Glutamatergic neuron (in vitro differentiated cells): ENCODE results near the gene CBFA2T3. TPM values are rescaled to one million over a fixed set of nuclear protein-coding genes. Genes with fewer than 3 reads are reported as not detected.
A peak's percentile ranks its signal among the peaks of the same experiment; 100 is the strongest.

Source experiments
- DNase-seq: peaks from one replicate; pipeline ENCODE4 v3.0.0; 2022
- H3K27ac Mint-ChIP-seq: one replicate; pipeline ENCODE4 v1.8.0; 2020; ENCODE audit warnings: mild to moderate bottlenecking, mixed read lengths, inconsistent platforms; ENCODE audit not compliant: unreplicated experiment
- H3K27me3 Mint-ChIP-seq: one replicate; pipeline ENCODE4 v1.8.0; 2020; ENCODE audit warnings: mild to moderate bottlenecking, moderate library complexity, mixed read lengths, inconsistent platforms; ENCODE audit not compliant: unreplicated experiment
- H3K36me3 Mint-ChIP-seq: one replicate; pipeline ENCODE4 v1.8.0; 2020; ENCODE audit warnings: mild to moderate bottlenecking, mixed read lengths, inconsistent platforms; ENCODE audit not compliant: unreplicated experiment
- H3K4me1 Mint-ChIP-seq: one replicate; pipeline ENCODE4 v1.8.0; 2020; ENCODE audit warnings: mild to moderate bottlenecking, low read depth, mixed read lengths, inconsistent platforms; ENCODE audit not compliant: unreplicated experiment
- H3K4me3 Mint-ChIP-seq: one replicate; pipeline ENCODE4 v1.8.0; 2020; ENCODE audit warnings: mild to moderate bottlenecking, mixed read lengths, inconsistent platforms; ENCODE audit not compliant: unreplicated experiment
- H3K9me3 Mint-ChIP-seq: one replicate; pipeline ENCODE4 v1.8.0; 2020; ENCODE audit warnings: mild to moderate bottlenecking, moderate library complexity, mixed read lengths, inconsistent platforms; ENCODE audit not compliant: unreplicated experiment
- total RNA-seq: library from RNA; stranded (reverse); fragmentation: NEBNext Ultra II Directional; extraction: Animal tissue kit (Norgen Biotek cat#: 25700); gene quantifications from one replicate; pipeline ENCODE4 v1.2.1, GENCODE V29; 2021; ENCODE audit not compliant: unreplicated experiment
- TF ChIP-seq, protein P1 (sequence below): fragments of 200-600 bp; sonication (generic); IDR thresholded peaks from one replicate; pipeline ENCODE4 v1.5.0; 2021; ENCODE audit not compliant: partially characterized antibody, unreplicated experiment

CBFA2T3 gene
- total RNA-seq, 1 donor from 2014 or later = 126 TPM

DNA sequence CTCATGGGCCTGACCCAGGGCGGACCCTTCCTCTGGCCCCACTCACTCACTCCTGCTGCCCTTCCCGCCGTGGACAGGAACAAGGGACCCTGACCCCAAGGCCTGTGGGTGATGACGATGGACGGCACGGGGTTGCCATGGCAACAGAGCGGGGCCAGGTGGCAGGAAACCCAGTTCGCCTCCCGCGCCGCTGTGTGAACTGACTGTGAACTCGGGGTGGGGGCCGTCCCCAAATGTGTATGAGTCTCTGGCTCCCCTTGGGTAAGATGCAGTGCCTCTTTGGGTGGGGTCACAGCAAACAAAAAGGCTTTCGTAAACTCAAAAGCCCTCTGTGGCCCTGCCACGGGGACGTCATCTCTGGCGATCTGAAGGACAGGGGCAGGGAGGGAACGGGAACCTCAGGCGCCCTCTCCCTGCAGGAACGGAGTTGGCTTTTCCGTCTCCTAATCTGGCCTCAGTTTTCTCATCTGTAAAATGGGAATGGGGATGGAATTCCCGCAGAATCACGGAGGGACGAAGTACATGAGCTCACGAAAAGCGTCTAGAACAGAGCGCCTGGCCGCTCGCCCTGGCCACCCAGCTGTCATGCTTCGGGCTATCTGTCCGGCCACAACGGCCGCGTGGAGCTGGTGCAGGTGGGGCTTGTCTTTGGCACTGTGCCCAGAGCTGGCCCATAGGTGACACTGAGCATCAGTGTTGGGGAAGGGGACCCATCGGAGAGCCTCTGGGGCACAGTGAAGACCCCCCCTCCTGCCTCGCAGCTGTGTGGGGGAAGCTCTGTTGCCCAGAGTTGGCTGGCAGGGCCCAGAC, 65.7 kb downstream of the CBFA2T3 start:
- H3K4me1 Mint-ChIP-seq = peaks cover 26% of the 10 kb centered on the region
- peaks cover 18% of the 10 kb centered on the region for H3K9me3 Mint-ChIP-seq
- peak overlapping the region; percentile 52 for H3K27ac Mint-ChIP-seq
- TF ChIP-seq, protein P1, sequence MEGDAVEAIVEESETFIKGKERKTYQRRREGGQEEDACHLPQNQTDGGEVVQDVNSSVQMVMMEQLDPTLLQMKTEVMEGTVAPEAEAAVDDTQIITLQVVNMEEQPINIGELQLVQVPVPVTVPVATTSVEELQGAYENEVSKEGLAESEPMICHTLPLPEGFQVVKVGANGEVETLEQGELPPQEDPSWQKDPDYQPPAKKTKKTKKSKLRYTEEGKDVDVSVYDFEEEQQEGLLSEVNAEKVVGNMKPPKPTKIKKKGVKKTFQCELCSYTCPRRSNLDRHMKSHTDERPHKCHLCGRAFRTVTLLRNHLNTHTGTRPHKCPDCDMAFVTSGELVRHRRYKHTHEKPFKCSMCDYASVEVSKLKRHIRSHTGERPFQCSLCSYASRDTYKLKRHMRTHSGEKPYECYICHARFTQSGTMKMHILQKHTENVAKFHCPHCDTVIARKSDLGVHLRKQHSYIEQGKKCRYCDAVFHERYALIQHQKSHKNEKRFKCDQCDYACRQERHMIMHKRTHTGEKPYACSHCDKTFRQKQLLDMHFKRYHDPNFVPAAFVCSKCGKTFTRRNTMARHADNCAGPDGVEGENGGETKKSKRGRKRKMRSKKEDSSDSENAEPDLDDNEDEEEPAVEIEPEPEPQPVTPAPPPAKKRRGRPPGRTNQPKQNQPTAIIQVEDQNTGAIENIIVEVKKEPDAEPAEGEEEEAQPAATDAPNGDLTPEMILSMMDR = no peak
- peaks cover 12% of the 10 kb centered on the region for H3K36me3 Mint-ChIP-seq
- peaks cover 16% of the 10 kb centered on the region for H3K27me3 Mint-ChIP-seq
- no peak overlapping the region for H3K4me3 Mint-ChIP-seq
- DNase-seq = no peak

DNA sequence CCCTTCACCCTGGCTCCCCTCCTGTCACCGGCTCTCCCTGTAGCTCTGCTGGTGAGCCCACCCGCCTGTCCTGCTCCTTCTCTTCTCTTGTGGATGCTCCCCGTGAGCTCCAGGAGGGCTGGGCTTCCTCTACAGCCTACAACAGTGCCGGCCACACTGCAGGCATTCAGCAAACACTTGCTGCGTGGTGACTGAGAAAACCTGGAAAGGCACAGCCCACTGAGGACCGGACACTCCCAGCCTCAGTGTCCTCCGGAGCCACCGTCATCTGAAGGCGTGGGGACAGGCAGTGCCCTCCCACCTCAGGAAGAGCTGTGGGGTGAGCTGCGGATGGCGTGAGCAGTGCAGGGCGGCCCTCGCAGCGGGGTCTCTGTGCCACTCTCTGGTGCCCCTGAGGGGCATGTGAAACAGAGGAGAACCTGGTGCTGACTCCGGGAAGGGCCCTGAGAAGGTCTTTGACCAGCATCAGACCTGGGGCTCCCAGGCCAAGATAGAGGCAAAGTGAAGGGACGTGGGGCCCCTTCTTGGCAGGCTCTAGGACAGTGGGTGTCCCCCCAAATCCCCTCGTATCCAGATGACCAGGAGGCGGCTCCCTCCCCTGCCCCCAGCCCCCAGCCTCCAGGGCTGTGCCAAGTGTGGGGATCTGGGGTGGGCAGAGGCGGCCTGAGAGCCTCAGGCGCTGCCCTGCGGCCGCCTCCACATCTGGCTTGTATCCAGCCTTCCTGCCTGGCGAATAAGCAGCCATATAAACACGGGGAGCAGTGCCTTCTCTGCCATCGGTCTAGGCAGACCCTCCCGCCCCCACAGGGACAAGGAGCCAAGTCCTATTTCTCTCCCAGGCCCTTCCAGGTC, 66.5 kb downstream of the CBFA2T3 start:
- H3K4me3 Mint-ChIP-seq = no peak overlapping the region
- peaks cover 17% of the 10 kb centered on the region for H3K9me3 Mint-ChIP-seq
- peaks cover 20% of the 10 kb centered on the region for H3K4me1 Mint-ChIP-seq
- TF ChIP-seq, protein P1 = no peak
- no peak overlapping the region for H3K27ac Mint-ChIP-seq
- peaks cover 12% of the 10 kb centered on the region for H3K36me3 Mint-ChIP-seq
- no peak for DNase-seq
- peaks cover 16% of the 10 kb centered on the region for H3K27me3 Mint-ChIP-seq

DNA sequence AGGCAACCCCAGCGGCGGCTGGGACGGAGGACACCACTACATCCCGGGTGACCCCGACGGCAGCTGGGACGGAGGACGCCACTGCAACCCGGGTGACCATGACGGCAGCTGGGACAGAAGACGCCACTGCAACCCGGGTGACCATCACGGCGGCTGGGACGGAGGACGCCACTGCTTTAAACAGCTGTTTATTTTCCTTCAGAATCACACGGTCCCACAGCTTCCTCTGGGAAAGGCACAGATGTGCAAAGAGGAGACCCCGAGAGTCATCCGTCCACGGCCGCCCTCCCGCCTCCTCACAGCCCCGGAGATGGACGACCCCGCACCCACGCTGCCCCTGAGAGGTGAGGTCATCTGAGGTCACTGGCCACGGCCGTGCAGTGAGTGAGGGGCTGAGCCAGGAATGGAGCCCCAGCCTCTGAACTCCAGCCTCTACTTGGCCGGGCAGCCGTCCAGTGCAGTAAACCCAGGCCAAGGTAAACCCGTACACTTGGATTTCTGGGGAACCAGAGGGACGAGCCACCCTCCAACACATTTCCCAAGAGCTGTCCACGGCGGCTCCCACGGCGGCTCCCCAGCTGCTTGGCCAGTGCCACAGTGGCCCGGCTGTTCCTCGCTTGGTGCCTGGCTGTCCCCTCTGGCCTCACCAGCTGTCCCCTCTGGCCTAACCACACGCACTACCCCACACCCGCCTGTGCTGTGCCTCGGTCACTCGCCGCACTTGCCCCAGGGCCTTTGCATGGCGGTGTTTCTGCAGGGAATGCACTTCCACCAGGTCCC, 67.4 kb downstream of the CBFA2T3 start:
- no peak overlapping the region for H3K27ac Mint-ChIP-seq
- peaks cover 17% of the 10 kb centered on the region for H3K9me3 Mint-ChIP-seq
- no peak for DNase-seq
- TF ChIP-seq, protein P1 = no peak
- H3K27me3 Mint-ChIP-seq = peaks cover 16% of the 10 kb centered on the region
- H3K36me3 Mint-ChIP-seq = peaks cover 12% of the 10 kb centered on the region
- no peak overlapping the region for H3K4me3 Mint-ChIP-seq
- H3K4me1 Mint-ChIP-seq = peaks cover 20% of the 10 kb centered on the region

DNA sequence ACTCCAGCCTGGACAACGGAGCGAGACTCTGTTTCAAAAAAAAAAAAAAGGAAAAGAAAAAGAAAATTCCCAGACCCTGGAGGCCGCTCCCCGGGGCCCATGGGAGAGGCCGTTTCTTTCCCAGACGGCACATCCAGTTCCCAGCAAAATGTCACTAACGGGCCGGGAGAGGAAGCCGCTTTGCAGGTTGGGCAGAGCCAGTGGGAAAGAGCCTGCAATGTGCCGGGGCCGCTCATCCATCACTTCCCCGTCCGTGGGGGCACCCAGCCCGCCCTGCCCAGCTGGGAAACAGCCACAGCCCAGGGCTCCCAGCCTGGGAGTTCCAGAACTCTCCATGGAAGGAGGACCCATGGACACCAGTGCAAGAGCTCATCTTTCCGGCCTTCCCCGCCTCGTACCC, 68.7 kb downstream of the CBFA2T3 start:
- Mint-ChIP-seq H3K9me3 (peaks cover 8% of the 10 kb centered on the region), H3K27ac (no peak overlapping the region), H3K36me3 (peaks cover 1% of the 10 kb centered on the region), H3K4me3 (no peak overlapping the region), H3K27me3 (peaks cover 14% of the 10 kb centered on the region), H3K4me1 (peaks cover 19% of the 10 kb centered on the region)
- DNase-seq = no peak
- TF ChIP-seq, protein P1 = no peak
